ENCODE measurements around the gene CHGA.

CHGA gene

GRCh38 chr14:92924247-92924646 lies 1.3 kb downstream of the CHGA start:
- TF ChIP-seq POLR2AphosphoS5 (IDR thresholded peaks at IDR 0.05; ENCODE audit: low read depth) = no peak
- no peak overlapping the region for H3K4me3 ChIP-seq (replicated peaks; ENCODE audit: insufficient read depth, low read length)
- DNase-seq (ENCODE audit: low read depth in 1 of 2, low spot score in 1 of 2) = no peak
- H3K27me3 ChIP-seq (ENCODE audit: insufficient read depth, poor library complexity, severe bottlenecking) = peaks cover 2% of the 10 kb centered on the region
- H3K27ac ChIP-seq (replicated peaks) = no peak overlapping the region

- no peak for DNase-seq (ENCODE audit: low read depth in 1 of 2, low spot score in 1 of 2)
- Histone ChIP-seq H3K27ac (replicated peaks) (no peak overlapping the region), H3K27me3 (ENCODE audit: insufficient read depth, poor library complexity, severe bottlenecking) (peaks cover 2% of the 10 kb centered on the region), H3K4me3 (replicated peaks; ENCODE audit: insufficient read depth, low read length) (no peak overlapping the region)
- no peak for TF ChIP-seq POLR2AphosphoS5 (IDR thresholded peaks at IDR 0.05; ENCODE audit: low read depth)
- no peak for TF ChIP-seq SPI1 (IDR thresholded peaks at IDR 0.05; ENCODE audit: borderline replicate concordance, low read depth)
Observed at GRCh38 chr14:92925446-92925845, 2.5 kb downstream of the CHGA start.

GRCh38 chr14:92926180-92926845 lies 3.4 kb downstream of the CHGA start:
- H3K27me3 ChIP-seq (ENCODE audit: insufficient read depth, poor library complexity, severe bottlenecking) = peaks cover 2% of the 10 kb centered on the region
- no peak for DNase-seq (ENCODE audit: low read depth in 1 of 2, low spot score in 1 of 2)
- TF ChIP-seq CTCF (IDR thresholded peaks at IDR 0.05; ENCODE audit: insufficient read depth, low read length) = no peak
- TF ChIP-seq GABPA (IDR thresholded peaks at IDR 0.05; ENCODE audit: low read depth) = no peak
- TF ChIP-seq POLR2AphosphoS5 (IDR thresholded peaks at IDR 0.05; ENCODE audit: low read depth) = no peak
- no peak for TF ChIP-seq SPI1 (IDR thresholded peaks at IDR 0.05; ENCODE audit: borderline replicate concordance, low read depth)
- no peak for TF ChIP-seq REST (IDR thresholded peaks at IDR 0.05; ENCODE audit: insufficient replicate concordance, low read depth)
- H3K4me3 ChIP-seq (replicated peaks; ENCODE audit: insufficient read depth, low read length) = no peak overlapping the region
- no peak overlapping the region for H3K27ac ChIP-seq (replicated peaks)

- DNase-seq (ENCODE audit: low read depth in 1 of 2, low spot score in 1 of 2) = no peak
- no peak overlapping the region for H3K4me3 ChIP-seq (replicated peaks; ENCODE audit: insufficient read depth, low read length)
- H3K27ac ChIP-seq (replicated peaks) = no peak overlapping the region
- peaks cover 2% of the 10 kb centered on the region for H3K27me3 ChIP-seq (ENCODE audit: insufficient read depth, poor library complexity, severe bottlenecking)
- TF ChIP-seq SPI1 (IDR thresholded peaks at IDR 0.05; ENCODE audit: borderline replicate concordance, low read depth) = no peak
- no peak for TF ChIP-seq CTCF (IDR thresholded peaks at IDR 0.05; ENCODE audit: insufficient read depth, low read length)
- no peak for TF ChIP-seq GABPA (IDR thresholded peaks at IDR 0.05; ENCODE audit: low read depth)
- TF ChIP-seq POLR2AphosphoS5 (IDR thresholded peaks at IDR 0.05; ENCODE audit: low read depth) = no peak
Observed at GRCh38 chr14:92926931-92927330, 4.0 kb downstream of the CHGA start.

- H3K4me3 ChIP-seq (replicated peaks; ENCODE audit: insufficient read depth, low read length) = no peak overlapping the region
- H3K27ac ChIP-seq (replicated peaks) = no peak overlapping the region
- no peak for TF ChIP-seq SPI1 (IDR thresholded peaks at IDR 0.05; ENCODE audit: borderline replicate concordance, low read depth)
- TF ChIP-seq CTCF (IDR thresholded peaks at IDR 0.05; ENCODE audit: insufficient read depth, low read length) = no peak
- peak; percentile 42 for TF ChIP-seq REST (IDR thresholded peaks at IDR 0.05; ENCODE audit: insufficient replicate concordance, low read depth)
- no peak for DNase-seq (ENCODE audit: low read depth in 1 of 2, low spot score in 1 of 2)
- peaks cover 2% of the 10 kb centered on the region for H3K27me3 ChIP-seq (ENCODE audit: insufficient read depth, poor library complexity, severe bottlenecking)
Observed at GRCh38 chr14:92927349-92928257, 4.7 kb downstream of the CHGA start.

Data from HL-60 (cell line).